WI38 (cell line): ENCODE measurements around the gene CADPS2.

Source experiments
- H3K4me3 ChIP-seq: 2 replicates; pipeline ENCODE4 v1.5.1; 2011; ENCODE audit warnings: low read depth, mild to moderate bottlenecking, control low read depth, low read length
- CTCF ChIP-seq: IDR thresholded peaks from 2 replicates; pipeline ENCODE4 v1.5.1; 2012; ENCODE audit warnings: low read depth, mild to moderate bottlenecking, control low read depth, low read length

The CADPS2 gene

DNA sequence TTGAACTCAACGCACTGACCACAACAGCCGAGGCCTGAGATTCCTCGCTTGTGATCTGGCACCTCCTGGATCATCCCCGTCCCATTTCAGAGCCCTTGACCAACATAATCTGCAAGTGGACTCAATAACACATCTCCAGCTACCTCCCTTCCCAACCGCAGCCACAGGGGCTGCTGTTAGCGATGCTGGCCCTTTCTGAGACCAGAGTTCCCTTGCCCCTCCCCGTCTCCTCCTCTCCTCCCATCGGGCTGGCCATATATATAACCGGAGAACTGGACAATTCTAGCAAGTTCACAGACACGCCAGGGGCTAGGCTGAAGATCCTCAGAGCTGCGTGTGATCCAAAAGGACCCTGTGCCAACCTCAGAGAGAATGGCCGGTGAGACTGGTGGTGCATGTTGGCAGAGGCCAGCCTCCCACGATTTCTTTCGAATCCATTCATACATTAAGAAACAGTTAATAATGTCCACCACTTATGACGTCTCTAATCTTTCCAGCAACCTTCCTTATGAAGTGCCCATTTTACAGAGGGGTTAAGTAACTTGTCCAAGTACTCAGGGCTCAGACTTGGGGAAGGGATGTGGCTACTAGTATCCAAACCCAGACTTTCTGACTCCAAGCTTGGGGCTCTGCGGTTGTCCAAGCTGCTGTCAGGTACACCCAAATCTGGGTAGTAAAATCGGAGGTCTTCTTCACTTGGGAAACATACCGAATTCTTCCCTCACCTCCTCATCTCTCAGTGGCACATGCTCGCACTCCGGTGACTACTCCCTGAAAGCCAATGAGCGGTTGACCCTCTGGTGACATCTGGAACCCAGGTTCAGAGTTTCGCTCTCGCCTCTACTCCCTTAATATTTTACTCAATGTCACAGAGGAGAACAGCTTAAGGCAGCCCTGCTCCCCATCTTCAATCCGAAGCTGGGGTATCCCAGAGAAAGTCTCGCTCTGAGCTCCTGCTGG, 570.5 kb downstream of the CADPS2 start:
- H3K4me3 ChIP-seq = no peak overlapping the region
- TF ChIP-seq CTCF = no peak

GRCh38 chr7:122314284-122314683, 572.0 kb downstream of the CADPS2 start:
- TF ChIP-seq CTCF = no peak
- H3K4me3 ChIP-seq = no peak overlapping the region

GRCh38 chr7:122312789-122313188, 573.5 kb downstream of the CADPS2 start:
- no peak for TF ChIP-seq CTCF

GRCh38 chr7:122311734-122312450, 574.4 kb downstream of the CADPS2 start:
- H3K4me3 ChIP-seq = no peak overlapping the region
- no peak for TF ChIP-seq CTCF

More at GRCh38 chr7:122312789-122313188, 573.5 kb downstream of the CADPS2 start:
- no peak overlapping the region for H3K4me3 ChIP-seq

- H3K4me3 ChIP-seq = no peak overlapping the region
- no peak for TF ChIP-seq CTCF
Observed at GRCh38 chr7:122311050-122311700, 575.1 kb downstream of the CADPS2 start.

GRCh38 chr7:122310119-122311021, 575.9 kb downstream of the CADPS2 start:
- TF ChIP-seq CTCF = no peak
- H3K4me3 ChIP-seq = peak overlapping the region; percentile 53
